ENCODE measurements around the gene DPP6.

Gene DPP6

DNA sequence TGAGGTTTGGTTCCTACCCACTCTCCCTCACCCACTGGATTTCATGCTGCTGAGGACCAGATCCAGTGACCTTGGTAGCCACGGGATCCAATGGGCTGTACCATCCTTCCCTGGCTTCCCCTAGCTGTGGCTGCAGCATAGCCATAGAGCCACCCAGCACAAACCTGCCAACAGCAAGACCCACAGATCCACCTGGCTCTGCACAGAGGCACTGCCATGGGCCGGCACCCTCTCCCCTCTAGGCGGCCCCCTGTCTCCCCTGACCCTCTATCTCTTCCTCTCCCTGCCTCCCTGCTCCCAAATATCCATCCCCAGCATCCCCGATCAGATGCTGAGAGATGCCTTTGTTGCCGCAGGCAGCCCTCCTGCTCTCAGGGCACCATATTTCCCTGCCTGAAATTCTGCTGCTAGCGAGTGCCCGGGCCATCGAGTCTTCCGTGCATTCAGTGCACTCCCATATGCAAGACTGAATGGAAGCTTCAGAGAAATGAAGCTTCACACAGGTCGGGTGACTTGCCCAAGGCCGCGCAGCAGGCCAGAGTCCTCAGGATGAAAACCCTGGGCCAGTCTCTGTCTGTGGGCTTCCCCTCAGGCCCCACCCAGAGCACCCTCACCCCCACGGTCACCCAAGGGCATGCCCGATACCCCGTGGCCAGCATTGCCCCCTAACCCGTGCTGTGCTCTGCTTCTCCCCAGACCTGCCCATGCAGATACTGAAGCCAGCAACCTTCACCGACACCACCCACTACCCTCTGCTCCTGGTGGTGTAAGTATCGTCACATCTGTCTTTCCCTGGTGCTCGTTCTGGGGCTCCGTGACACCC lies 819.9 kb downstream of the DPP6 start:
- no peak for DNase-seq

DNA sequence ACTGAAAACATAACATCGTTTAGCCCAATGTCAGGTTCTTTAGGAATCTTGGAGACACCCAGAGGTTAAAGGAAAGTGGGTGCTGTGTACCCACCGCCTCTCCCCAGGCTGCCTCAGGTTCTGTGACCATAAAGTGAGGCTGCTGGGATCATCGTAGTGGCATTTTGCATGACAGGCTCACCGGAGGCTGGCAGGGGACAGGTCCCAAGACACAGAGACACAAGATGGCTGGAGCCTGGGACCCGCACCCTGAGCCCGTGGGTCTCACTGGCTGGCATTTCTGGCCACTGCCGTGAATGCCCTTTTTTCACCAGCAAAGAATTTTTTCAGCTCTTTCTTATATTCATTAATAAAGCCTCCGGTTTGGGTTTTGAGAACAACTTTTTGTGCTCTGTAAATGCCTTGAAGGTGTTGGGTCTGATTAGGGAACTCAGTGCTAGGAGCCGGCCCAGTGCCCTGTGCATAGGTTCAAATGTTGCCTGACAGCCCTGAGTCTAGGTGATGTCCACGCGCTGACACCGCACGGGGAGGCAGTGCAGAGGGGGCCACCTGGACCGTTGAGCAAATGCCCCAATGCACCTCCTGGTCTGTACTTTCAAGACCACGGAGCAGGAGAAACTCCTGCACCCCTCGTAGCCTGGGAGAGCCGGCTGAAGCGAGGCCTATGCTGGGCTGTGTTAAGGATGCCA lies 820.8 kb downstream of the DPP6 start:
- DNase-seq = no peak

DNA sequence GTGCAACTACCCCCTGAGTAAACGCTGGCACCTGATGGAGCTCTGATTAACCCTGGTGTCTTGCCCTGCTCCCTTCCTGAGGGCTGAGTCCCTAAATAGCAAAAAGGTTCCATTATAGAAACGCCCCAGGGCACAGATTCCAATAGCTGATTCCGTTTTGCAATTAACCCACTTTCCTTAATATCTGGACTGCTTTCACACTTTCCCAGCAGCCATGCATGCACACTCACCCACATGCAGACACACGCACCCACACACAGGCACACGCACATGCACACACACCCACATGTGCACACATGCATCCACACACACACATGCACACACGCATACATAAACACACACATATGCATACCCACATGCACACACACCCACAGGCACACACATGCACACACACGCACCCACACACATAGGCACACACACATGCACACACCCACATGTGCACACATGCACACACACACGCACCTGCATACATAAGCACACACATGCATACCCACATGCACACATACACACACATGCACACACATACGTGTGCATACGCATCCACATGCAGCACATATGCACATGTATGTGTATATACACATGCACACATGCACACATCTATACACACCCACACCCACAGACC lies 821.4 kb downstream of the DPP6 start:
- DNase-seq = no peak

DNA sequence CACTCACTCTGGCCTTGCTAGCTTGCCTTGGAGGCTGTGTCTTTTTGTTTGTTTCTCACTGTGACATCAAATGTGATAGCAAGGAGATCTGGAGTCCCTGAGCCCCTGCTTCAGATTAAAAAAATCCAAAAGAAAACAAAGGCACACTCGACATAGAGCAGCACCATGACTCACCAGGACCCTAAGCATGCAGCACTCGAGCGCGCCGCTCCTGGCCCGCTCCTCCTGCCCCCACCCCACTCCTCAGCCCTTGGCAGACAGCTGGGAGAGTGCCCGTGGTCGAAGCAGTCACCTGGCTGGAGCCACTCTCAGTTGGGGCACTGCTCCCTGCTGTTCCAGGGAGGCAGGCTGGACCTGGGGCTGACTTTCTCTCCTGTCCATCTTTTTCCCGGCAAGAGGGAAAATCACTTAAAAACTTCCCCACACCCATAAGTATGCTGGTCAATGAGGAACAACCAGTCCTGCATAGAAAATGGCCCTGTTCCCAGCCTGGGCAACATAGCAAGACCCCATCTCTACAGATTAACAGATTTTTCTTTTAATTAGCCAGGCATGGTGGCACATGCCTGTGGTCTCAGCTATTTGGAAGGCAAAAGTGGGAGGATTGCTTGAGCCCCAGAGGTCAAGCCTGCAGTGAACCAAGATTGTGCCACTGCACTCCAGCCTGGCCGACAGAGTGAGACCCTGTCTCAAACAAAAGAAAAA lies 822.4 kb downstream of the DPP6 start:
- DNase-seq = no peak

DNA sequence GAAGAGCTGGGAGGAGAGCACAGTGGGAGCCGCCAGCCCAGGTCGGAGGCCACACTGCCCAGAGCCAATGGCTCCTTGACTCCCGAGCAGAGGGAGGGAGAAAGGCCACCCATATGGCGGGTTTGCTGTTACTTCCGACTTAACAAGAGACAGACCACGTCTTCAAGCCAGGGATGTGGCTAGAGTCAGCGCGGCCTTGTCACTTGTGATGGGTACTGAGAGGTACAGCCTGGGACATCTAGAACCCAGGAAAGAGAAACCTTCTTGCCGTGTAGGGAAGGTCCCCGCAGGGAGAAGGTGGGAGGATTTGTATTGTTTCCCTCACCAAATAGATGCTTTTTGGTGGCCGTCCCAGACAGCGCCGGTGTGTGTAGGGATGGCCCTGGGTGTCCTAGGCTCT lies 823.1 kb downstream of the DPP6 start:
- DNase-seq = no peak

DNA sequence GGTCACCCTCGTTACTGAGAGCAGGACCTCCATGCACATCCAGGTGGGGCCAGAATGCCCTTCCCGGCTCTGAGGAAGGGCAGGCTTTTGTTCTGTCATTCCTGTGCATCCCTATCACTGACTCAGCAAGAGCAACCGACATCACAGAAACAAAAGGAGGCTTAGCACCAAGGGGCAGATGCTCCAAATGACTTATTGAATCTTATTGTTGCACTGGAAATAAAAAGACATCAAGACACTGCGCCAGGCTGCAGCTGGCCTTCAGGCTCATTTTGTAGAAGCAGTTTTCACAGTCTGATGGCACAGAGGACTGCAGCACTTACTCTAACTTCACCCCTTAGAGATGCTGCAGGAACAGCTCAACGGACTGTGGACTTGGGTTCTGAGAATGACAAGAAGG lies 824.3 kb downstream of the DPP6 start:
- DNase-seq = no peak

DNA sequence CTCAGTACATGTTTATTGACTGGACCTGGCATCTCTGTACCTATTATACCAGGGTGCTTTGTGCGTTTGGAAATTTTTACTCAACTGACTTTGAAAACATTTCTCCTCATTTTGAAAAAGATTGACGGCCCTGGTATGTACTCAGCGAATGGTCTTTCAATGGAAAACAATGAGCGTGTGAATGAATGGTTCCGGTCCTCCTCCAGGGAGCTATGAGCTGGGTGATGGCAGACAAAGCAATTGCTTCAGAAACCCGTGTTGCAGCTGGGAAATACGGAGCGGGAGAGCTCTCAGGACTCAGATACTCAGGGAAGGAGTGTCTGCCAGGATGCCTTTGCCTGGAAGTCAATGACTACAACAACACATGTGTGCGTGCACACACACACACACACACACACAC lies 824.8 kb downstream of the DPP6 start:
- DNase-seq = no peak

DNA sequence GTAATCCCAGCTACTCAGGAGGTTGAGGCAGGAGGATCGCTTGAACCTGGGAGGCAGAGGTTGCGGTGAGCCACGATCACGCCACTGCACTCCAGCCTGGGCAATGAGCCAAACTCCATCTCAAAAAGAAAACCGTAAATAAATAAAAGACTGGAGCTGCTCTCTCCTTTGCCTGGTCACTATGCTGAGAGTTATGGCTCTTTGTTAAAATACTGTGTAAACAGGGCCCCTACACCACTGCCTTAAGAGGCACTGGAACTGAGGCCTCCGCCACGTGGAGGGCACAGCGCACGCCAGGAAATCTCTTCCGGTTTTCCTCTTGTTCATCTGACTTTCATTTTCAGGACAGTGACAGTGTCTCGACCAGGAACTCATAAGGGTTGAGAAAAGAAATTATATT lies 827.4 kb downstream of the DPP6 start:
- DNase-seq = no peak

DNA sequence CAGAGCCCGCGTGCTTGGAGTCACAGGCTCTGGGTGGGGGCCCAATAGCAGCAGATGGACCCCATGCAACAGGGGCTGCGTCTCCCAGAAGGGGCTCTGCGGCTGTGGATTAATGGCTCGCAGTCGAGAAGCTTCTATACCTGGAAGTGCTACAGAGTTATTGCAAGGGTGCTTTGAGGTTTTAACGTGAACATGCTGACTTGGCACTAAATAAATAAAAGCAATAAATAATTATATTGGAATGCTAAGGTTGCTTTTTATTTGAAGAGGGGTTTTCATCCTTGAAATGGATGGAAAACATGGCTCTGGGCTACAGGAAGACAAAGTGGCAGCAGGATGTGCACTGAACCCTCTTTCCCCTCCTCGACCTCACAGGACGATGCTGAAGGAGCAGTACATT lies 828.3 kb downstream of the DPP6 start:
- DNase-seq = no peak

DNA sequence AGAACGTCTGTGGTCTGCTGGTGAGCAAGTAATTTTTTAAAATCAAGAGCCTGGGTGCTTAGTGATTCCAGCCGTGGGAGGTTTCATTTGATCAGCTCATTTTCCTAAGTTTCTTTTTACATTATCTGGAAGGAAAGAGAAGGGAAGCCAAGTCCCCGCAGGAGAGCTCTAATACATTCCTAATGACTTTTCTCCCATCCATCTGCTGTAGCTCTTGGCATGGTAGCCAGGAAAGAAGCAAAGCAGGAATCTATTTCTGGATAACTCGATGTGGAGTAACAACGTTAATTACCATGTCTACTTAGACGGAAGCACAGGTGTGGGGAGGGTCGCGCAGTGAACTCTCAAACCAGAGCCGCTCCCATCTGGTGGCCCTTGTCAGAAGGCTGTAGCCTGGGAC lies 828.8 kb downstream of the DPP6 start:
- no peak for DNase-seq

DNA sequence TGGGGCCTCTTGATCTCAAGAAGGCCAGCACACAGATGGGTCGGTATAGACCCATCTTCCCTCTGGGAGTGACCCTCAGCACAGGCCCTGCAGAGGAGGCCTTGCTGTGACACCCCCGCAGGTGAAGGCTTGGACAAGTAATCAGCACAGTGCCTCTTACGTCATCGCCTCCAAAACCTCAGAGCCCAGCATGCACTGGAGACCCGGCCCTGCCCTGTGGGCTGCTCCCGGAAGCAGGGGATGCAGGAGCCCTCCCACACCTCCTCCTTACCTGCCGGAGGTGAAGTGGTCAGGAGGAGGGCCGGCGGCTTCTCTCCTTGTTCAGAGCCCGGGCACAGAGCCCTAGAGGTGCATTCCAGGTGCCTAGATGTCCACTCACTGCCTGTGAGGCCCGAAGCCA lies 829.3 kb downstream of the DPP6 start:
- DNase-seq = no peak

DNA sequence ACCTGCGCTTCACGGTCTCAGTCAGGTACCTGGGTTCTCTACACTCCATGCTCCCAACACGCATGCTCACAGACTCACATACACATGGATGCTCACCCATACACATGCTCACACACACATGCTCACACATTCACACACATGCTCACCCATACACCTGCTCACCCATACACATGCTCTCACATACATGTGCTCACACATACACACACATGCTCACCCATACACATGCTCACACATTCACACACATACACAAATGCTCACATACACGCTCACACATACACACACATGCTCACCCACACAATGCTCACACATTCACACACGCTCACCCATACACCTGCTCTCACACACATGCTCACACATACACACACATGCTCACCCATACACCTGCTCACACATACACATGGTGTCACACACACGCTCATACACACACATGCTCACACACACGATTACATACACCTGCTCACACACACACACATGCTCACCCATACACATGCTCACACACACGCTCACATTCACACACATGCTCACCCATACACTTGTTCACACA lies 830.8 kb downstream of the DPP6 start:
- DNase-seq = no peak

DNA sequence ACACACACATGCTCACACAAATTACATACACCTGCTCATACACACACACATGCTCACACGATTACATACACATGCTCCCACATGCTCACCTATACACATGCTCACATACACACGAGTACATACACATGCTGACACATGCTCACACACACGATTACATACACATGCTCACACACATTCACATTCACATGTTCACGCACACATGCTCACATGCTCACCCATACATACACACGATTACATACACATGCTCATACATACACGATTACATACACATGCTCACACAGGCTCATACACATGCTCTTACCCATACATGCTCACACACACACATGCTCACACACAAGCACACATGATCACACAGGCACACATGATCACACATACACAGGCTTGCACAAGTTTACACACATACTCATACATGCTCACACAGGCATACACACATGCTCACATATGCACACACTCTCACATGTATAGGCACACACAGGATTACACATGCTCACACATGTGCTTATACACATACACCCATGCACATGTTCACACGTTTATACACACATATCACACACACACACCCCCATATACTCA lies 832.2 kb downstream of the DPP6 start:
- no peak for DNase-seq

DNA sequence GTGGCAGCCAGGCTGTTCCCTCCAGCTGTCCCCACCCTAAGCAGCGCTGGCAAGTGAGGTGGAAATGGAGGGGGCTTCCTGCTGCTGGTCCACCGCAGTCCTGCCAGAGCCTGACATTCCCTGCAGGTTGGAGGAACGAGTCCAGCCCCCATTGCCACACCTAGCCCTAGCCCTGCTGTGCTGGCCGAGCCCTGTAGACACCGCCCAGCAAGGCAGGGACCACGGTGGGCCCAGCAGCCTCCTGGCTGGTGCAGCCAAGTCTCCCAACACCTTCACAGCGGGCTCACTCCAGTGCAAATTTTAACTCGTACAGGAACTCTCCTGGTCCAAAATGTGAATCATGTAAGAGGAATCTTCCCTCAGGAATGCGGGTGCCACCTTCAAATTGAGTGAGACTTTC lies 834.4 kb downstream of the DPP6 start:
- DNase-seq = no peak

DNA sequence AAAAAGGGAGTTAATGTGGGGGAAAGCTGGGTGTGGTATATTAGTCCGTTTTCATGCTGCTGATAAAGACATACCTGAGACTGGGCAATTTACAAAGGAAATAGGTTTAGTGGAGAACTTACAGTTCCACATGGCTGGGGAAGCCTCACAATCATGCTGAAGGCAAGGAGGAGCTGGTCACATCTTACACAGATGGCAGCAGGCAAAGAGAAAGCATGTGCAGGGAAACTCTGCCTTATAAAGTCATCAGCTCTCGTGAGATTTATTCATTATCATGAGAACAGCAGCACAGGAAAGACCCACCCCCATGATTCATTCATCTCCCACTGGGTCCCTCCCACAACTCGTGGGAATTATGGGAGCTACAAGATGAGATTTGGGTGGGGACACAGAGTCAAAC lies 836.5 kb downstream of the DPP6 start:
- no peak for DNase-seq

DNA sequence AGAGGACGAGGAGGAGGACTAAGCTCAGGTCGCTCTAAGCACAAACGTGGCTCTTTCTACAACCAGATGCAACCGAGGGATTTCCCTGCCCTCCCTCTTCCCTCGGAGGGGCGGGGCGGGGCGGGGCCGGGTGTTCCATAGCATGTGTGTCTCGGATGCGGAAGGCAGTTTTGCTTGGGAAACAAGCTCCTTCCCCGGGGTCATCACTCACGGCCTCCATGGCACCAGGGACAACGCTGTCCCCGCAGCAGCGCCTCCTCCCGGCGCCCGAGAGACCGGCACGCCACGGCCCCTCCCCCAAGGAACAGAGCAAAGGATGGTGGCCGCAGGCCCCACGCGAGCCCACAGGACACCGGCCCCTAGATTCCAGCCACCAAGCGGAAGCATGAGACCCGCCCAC lies 840.3 kb downstream of the DPP6 start:
- no peak for DNase-seq

DNA sequence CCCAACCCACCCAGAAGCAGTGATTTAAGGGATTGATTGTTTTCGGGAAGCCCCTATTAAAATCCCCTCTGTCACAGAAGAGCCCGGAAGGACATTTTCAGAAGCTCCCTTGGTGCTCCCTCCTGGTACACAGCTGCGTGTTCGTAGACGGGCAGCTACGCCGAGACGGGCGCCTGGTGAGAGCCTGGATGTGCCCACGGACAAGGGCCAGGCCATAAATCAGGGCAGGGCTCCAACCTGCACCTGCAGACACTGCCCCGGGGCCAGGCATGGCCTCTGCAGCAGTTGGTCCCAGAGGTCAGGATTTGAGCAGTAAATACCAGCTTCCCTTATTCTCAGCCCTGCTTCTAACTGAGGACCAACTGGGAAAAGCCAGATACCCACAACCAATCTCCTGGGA lies 843.9 kb downstream of the DPP6 start:
- DNase-seq = no peak

DNA sequence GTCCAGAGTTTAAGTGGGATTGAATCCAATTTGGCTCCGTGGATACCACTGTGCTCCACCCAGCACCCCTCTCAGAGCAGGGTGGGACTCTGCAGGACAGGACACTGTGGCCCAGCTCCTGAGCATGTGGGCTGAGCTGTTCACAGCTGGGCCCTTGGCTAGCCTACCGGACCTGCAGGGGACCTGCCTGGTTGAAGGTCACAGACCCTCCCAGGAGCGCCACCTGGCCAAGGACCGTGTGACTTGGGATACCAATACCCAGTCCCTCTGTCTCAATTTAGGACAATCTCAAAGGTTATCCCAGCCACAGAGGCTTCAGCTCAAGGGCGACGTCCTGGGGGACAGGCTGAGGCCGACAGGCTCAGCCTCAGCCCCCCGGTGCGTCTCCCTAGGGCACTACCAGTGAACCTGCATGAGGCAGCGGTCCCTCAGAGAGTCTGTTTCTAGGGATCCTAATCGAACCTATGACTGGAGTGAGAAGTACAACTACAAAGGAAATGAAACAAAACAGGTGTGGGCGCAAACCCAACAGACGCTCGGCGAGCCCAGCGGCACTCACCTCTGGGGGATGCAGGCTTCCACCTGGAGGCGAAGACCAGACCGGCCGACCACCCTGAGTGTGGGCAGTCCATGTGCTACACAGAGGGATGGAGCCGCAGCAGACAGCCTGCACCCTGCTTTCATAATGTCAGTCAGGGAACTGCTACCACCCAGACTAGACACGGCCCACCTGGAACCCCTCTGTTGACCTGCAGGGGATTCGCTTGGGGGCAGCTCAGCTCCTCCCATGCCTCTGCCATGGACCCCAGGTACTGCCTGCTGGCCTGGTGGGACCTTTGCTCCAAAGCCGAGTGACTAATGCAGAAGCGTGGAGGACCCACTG lies 847.0 kb downstream of the DPP6 start:
- no peak for DNase-seq

DNA sequence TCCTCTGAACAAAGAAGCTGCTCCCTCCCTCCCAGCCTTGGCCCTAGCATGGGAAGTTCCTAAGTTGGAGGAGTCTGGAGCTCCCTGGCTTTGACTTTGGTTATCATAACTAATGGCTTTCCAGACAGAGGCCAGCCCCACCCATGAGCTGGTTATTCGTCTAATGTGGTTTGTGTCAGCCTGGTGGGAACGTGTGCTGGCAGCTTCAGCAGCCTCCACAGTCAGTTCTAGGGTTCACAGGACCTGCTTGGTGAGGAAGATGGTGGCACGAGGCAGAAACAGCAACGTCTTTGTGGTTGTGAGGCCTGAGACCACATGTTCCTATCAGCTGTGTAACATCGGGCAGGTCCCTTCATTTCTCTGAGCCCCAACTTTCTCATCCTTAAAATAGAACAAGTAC lies 847.7 kb downstream of the DPP6 start:
- DNase-seq = no peak

DNA sequence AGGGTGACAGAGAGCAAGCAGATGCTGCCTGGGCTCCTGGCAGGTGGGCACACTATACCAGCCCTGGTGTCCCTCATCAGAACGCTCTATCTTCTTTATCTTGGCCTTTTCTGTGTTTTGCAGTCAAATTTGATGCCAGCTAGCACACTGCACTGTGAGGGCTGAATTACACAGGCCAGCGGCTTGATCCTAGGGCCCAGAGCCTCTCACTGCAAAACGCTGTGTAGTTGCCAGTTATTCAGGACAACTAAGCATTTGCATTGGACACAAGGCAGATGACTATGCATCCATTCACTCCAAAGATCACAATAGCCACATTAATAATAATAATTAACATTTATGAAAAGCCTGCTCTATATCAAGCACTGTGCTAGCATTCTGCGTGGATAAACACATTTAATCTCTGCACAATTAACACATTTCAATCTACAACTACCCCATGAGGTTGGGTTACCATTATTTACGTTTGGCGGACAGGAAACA lies 850.4 kb downstream of the DPP6 start:
- no peak for DNase-seq

DNA sequence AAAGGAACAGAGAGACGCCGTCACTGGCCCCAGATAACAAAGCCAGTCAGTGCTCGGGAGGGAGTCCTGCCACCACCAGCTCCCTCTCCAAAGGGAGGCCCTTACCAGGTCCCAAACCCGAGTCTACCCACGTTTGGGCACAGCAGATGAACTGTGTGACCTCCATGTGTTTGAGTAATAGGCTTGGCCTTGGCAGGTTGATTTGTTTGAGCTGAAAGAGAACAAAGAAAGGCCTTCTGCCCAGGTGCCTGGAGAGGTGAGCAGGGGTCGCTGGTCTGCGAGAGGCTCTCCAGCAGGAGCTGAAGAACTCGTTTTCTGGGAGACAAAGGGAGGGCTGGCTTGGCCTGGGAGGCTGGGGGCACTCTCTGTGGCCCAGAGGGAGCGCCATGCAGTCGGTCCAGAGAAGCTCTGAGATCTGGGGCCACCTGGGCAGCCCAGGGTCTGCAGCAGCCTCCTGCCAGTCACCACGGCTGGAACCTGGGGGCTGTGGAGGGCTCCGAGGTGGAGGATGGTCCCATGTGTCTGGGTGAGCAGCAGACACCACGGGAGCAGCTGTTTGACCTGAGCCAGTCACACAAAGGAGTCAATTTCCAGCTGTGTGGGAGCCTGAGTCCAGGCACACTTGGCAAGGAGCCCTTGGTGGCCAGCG lies 851.0 kb downstream of the DPP6 start:
- no peak for DNase-seq
